A549 (cell line): ENCODE results near the gene ZNF302. TPM values are rescaled to one million over a fixed set of nuclear protein-coding genes. Genes with fewer than 3 reads are reported as not detected.

Experiments used
- ATAC-seq, 2 experiments: fragments of 200-7000 bp in 1 of 2; fragments of >200 bp in 1 of 2; cut with Nextera tagmentation in 1 of 2; cut with Tn5 transposase in 1 of 2; 3 replicates each; pipeline versions ENCODE4 v1.8.0 to v1.9.1; 2018 to 2020; ENCODE audit warnings: mild to moderate bottlenecking in 1 of 2, moderate library complexity in 1 of 2
- CTCF ChIA-PET: fragments of 300-600 bp; sonication (Branson Sonifier 250); formaldehyde crosslinking; extraction: SDS; loops from one replicate; lab custom pipeline; 2021; ENCODE audit warnings: antibody characterized with exemption, inconsistent platforms; lab: Yijun Ruan, JAX
- POLR2A ChIA-PET: fragments of 350-600 bp; formaldehyde crosslinking; extraction: SDS; loops from one replicate; lab custom pipeline; 2021; ENCODE audit warnings: antibody characterized with exemption, inconsistent platforms; lab: Yijun Ruan, JAX
- DNase-seq, 2 experiments: peaks; one replicate each; pipeline versions ENCODE4 v3.0.0 to v3.0.0-alpha.2; 2011 to 2016; ENCODE audit warnings: low read depth in 1 of 2, low spot score in 1 of 2
- FAIRE-seq: peaks from 2 replicates; lab custom pipeline; 2011; peaks lifted over from hg19 to GRCh38; lab: Jason Lieb, UNC
- H3K27ac ChIP-seq, 2 experiments: fragments of >200 bp; sonication (Bioruptor Twin); formaldehyde crosslinking; 3 replicates each; pipeline ENCODE4 v1.5.1; 2016 to 2017
- H3K4me1 ChIP-seq: fragments of >200 bp; sonication (Bioruptor Twin); formaldehyde crosslinking; 3 replicates; pipeline ENCODE4 v1.6.1; 2016
- H3K4me2 ChIP-seq: fragments of >200 bp; sonication (Bioruptor Twin); formaldehyde crosslinking; 3 replicates; pipeline ENCODE4 v1.6.1; 2016
- H3K4me3 ChIP-seq: fragments of >200 bp; sonication (Bioruptor Twin); formaldehyde crosslinking; 3 replicates; pipeline ENCODE4 v1.5.1; 2016
- H3K9me3 ChIP-seq: fragments of >200 bp; sonication (Bioruptor Twin); formaldehyde crosslinking; 3 replicates; pipeline ENCODE4 v1.6.1; 2016
- CBX8 ChIP-seq: fragments of 200-600 bp; sonication (generic); IDR thresholded peaks from 2 replicates; pipeline ENCODE4 v1.6.1; 2016
- CEBPB ChIP-seq, 2 experiments: fragments of >200 bp in 1 of 2; sonication (Bioruptor Twin) in 1 of 2; formaldehyde crosslinking in 1 of 2; IDR thresholded peaks; 2 replicates each; pipeline ENCODE4 v1.6.1; 2012 to 2016
- EHF ChIP-seq: fragments of 250-450 bp; sonication (Bioruptor Pico); IDR thresholded peaks from 2 replicates; pipeline ENCODE4 v1.5.0; 2020; ENCODE audit warnings: mild to moderate bottlenecking
- EHMT2 ChIP-seq: fragments of 200-600 bp; sonication (generic); IDR thresholded peaks from 2 replicates; pipeline ENCODE4 v1.6.1; 2016; ENCODE audit warnings: antibody characterized with exemption, low read depth, mild to moderate bottlenecking, moderate library complexity
- FOSB ChIP-seq: fragments of 250-450 bp; sonication (Bioruptor Pico); IDR thresholded peaks from 2 replicates; pipeline ENCODE4 v1.5.0; 2020; ENCODE audit warnings: mild to moderate bottlenecking, moderate library complexity
- GATA3 ChIP-seq: IDR thresholded peaks from 2 replicates; pipeline ENCODE4 v1.6.1; 2012; ENCODE audit warnings: borderline replicate concordance
- HEYL ChIP-seq: fragments of 250-450 bp; sonication (Bioruptor Pico); IDR thresholded peaks from 2 replicates; pipeline ENCODE4 v1.8.0; 2021; ENCODE audit warnings: mild to moderate bottlenecking, moderate library complexity
- HOXB13 ChIP-seq: fragments of 250-450 bp; sonication (Bioruptor Pico); IDR thresholded peaks from 2 replicates; pipeline ENCODE4 v1.5.0; 2020; ENCODE audit warnings: low read depth, mild to moderate bottlenecking, moderate library complexity
- HOXB5 ChIP-seq: fragments of 250-450 bp; sonication (Bioruptor Pico); IDR thresholded peaks from 2 replicates; pipeline ENCODE4 v1.5.0; 2020; ENCODE audit warnings: mild to moderate bottlenecking, moderate library complexity
- JUN ChIP-seq, 2 experiments: fragments of >200 bp; sonication (Bioruptor Twin); formaldehyde crosslinking; IDR thresholded peaks; 2 replicates in 1 of 2; 3 replicates in 1 of 2; pipeline ENCODE4 v1.6.1; 2016 to 2017
- KDM1A ChIP-seq: fragments of 200-600 bp; sonication (generic); IDR thresholded peaks from 2 replicates; pipeline ENCODE4 v1.6.1; 2016; ENCODE audit warnings: low read depth, mild to moderate bottlenecking
- MAZ ChIP-seq: fragments of 150-350 bp; IDR thresholded peaks from 2 replicates; pipeline ENCODE4 v1.6.1; 2014; ENCODE audit warnings: antibody characterized with exemption, low read depth, low read length, borderline replicate concordance
- MYC ChIP-seq: IDR thresholded peaks from 2 replicates; pipeline ENCODE4 v1.6.1; 2012; ENCODE audit warnings: mild to moderate bottlenecking, inconsistent platforms, low read length, improper control_type of control experiment, borderline replicate concordance
- PHF8 ChIP-seq: fragments of 200-600 bp; sonication (generic); IDR thresholded peaks from 2 replicates; pipeline ENCODE4 v1.6.1; 2016; ENCODE audit warnings: low read depth, mild to moderate bottlenecking, antibody characterized with exemption, moderate library complexity, borderline replicate concordance
- POLR2A ChIP-seq: IDR thresholded peaks from 2 replicates; pipeline ENCODE4 v1.6.1; 2012; ENCODE audit warnings: mild to moderate bottlenecking, low read length
- SMC3 ChIP-seq: fragments of >200 bp; sonication (Bioruptor Twin); formaldehyde crosslinking; IDR thresholded peaks from 3 replicates; pipeline ENCODE4 v1.6.1; 2018; ENCODE audit warnings: inconsistent platforms
- TP53 ChIP-seq: fragments of 250-450 bp; sonication (Bioruptor Pico); IDR thresholded peaks from 2 replicates; pipeline ENCODE4 v1.5.0; 2021; ENCODE audit warnings: mild to moderate bottlenecking, moderate library complexity
- ZNF302 ChIP-seq: fragments of 250-450 bp; sonication (Bioruptor Pico); IDR thresholded peaks from 2 replicates; pipeline ENCODE4 v1.9.0; 2021; ENCODE audit warnings: inconsistent platforms, mild to moderate bottlenecking, moderate library complexity
- ZSCAN20 ChIP-seq: fragments of 250-450 bp; sonication (Bioruptor Pico); IDR thresholded peaks from 2 replicates; pipeline ENCODE4 v1.8.0; 2022; ENCODE audit warnings: mild to moderate bottlenecking, moderate library complexity
- WGBS: methylation state at CpG from one replicate; pipeline ENCODE4 v1.1.6; 2017; ENCODE audit errors: missing lambda C conversion rate; 5-methylcytosine and 5-hydroxymethylcytosine counted together
- polyA plus RNA-seq, 4 experiments: library from polyadenylated mRNA; depleted of rRNA in 3 of 4; stranded (reverse); fragments of >200 nt; fragmentation: RNase III in 1 of 4; extraction: RNeasy Plus Mini Kit Qiagen cat#74134 plus additional on column Dnase treatment in 1 of 4; gene quantifications; 2 replicates in 3 of 4; 3 replicates in 1 of 4; pipeline ENCODE4 v1.2.3, GENCODE V29; 2011 to 2017
- TF ChIP-seq, protein P1 (sequence below): IDR thresholded peaks from 2 replicates; pipeline ENCODE4 v1.6.1; 2012
- TF ChIP-seq, protein P2 (sequence below): fragments of 150-350 bp; IDR thresholded peaks from 2 replicates; pipeline ENCODE4 v1.6.1; 2014; ENCODE audit warnings: low read depth, mild to moderate bottlenecking, low read length
- TF ChIP-seq, protein P3 (sequence below): fragments of >200 bp; sonication (Bioruptor Twin); formaldehyde crosslinking; IDR thresholded peaks from 2 replicates; pipeline ENCODE4 v1.6.1; 2016
- TF ChIP-seq, protein P4 (sequence below): fragments of 250-450 bp; sonication (Bioruptor Pico); IDR thresholded peaks from 2 replicates; pipeline ENCODE4 v1.5.0; 2021; ENCODE audit warnings: mild to moderate bottlenecking, moderate library complexity, borderline replicate concordance
- TF ChIP-seq, protein P5 (sequence below): fragments of 200-600 bp; sonication (generic); IDR thresholded peaks from 2 replicates; pipeline ENCODE4 v1.6.1; 2016; ENCODE audit warnings: antibody characterized with exemption, mild to moderate bottlenecking, moderate library complexity

Gene ZNF302
- polyA plus RNA-seq, 2 of the 4 experiments (the other 2 are of a cell fraction), result 26.2 to 56.3 TPM

DNA sequence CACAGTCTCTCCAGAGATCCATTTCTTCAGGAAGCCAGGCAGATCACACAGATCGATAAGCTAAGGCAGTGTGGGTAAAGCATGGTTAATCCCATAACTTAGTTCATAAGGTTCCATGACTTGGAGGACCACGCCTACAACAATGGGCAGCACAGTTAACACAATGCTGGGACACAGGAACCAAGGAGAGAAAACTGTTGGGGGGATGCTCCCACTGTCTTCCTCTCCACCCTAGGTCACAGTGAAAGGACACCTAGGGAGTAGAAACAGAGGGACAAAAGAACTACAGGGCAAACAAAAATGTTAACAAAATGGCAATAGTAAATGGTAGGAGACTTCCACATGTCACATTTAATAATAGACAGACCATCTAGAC, 35.8 kb downstream of the ZNF302 start:
- no peaks in the 10 kb centered on the region for H3K4me1 ChIP-seq
- WGBS, result 41% methylated on average over 2 of the region's 2 CpGs
- DNase-seq (peak in 1 of 2 experiments; percentile 34), FAIRE-seq (no peak), ATAC-seq (0 out of 6 replicates have a peak, but pooled peaks of 1 of the 2 experiments have one; percentile 23)
- H3K4me3 ChIP-seq, result no peak overlapping the region
- H3K27ac ChIP-seq, result no peak overlapping the region
- TF ChIP-seq PHF8, result no peak
- TF ChIP-seq, protein P1, sequence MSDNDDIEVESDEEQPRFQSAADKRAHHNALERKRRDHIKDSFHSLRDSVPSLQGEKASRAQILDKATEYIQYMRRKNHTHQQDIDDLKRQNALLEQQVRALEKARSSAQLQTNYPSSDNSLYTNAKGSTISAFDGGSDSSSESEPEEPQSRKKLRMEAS, result no peak
- no peak for TF ChIP-seq EHMT2
- no peak for TF ChIP-seq MYC
- no peak for TF ChIP-seq EHF (CRISPR knock-in tag)
- no peak for TF ChIP-seq TP53 (CRISPR knock-in tag)
- TF ChIP-seq, protein P2, sequence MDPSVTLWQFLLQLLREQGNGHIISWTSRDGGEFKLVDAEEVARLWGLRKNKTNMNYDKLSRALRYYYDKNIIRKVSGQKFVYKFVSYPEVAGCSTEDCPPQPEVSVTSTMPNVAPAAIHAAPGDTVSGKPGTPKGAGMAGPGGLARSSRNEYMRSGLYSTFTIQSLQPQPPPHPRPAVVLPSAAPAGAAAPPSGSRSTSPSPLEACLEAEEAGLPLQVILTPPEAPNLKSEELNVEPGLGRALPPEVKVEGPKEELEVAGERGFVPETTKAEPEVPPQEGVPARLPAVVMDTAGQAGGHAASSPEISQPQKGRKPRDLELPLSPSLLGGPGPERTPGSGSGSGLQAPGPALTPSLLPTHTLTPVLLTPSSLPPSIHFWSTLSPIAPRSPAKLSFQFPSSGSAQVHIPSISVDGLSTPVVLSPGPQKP, result no peak
- no peak for TF ChIP-seq FOSB (CRISPR knock-in tag)
- no peak for TF ChIP-seq SMC3
- no peak for TF ChIP-seq HEYL (CRISPR knock-in tag)
- H3K4me2 ChIP-seq, result no peak overlapping the region
- peaks cover 68% of the 10 kb centered on the region for H3K9me3 ChIP-seq
- POLR2A ChIA-PET, result no interaction called here
- CTCF ChIA-PET, result interaction anchor here (0.6 to 5.1 kb wide), 46 partner anchors 9 to 1307 kb away, joined by 3 to 42 read pairs (median 4); partner anchors contain the start of gene ZNF181

DNA sequence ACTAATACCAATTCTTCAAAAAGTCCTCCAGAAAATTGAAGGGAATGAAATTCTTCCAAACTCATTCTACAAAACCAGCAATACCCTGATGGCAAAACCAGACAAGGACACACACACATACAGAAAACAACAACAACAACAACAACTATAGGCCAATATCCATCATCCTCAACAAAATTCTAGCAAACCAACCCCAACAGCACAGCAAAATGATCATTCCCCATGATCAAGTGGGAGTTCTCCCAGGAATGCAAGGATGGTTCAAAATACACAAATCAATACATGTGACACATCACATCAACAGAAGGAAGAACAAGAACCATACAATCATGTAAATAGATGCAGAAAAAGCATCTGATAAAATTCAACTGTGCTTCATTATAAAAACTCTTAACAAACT, 37.9 kb downstream of the ZNF302 start:
- DNase-seq, result no peak
- ATAC-seq, result no peak
- Histone ChIP-seq H3K4me2 (no peak overlapping the region), H3K9me3 (peaks cover 67% of the 10 kb centered on the region), H3K27ac (no peak overlapping the region)
- CTCF ChIA-PET, result interaction anchor here (1.0 kb wide), 1 partner anchor 76 kb away, joined by 5 read pairs; no protein-coding TSS in a partner anchor
- FAIRE-seq, result peak; percentile 96
- no peak for TF ChIP-seq EHF (CRISPR knock-in tag)
- no peak for TF ChIP-seq GATA3
- TF ChIP-seq, protein P3, sequence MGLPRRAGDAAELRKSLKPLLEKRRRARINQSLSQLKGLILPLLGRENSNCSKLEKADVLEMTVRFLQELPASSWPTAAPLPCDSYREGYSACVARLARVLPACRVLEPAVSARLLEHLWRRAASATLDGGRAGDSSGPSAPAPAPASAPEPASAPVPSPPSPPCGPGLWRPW, result no peak
- no peak for TF ChIP-seq ZSCAN20
- TF ChIP-seq CBX8, result no peak
- TF ChIP-seq CEBPB (IDR thresholded peaks at IDR 0.05), result no peak
- TF ChIP-seq HOXB13 (CRISPR knock-in tag), result no peak
- TF ChIP-seq EHMT2, result no peak
- no peak for TF ChIP-seq HOXB5 (CRISPR knock-in tag)
- no peak for TF ChIP-seq POLR2A
- TF ChIP-seq MAZ, result no peak
- TF ChIP-seq KDM1A, result no peak
- no peak for TF ChIP-seq ZNF302 (CRISPR knock-in tag)
- TF ChIP-seq, protein P4, sequence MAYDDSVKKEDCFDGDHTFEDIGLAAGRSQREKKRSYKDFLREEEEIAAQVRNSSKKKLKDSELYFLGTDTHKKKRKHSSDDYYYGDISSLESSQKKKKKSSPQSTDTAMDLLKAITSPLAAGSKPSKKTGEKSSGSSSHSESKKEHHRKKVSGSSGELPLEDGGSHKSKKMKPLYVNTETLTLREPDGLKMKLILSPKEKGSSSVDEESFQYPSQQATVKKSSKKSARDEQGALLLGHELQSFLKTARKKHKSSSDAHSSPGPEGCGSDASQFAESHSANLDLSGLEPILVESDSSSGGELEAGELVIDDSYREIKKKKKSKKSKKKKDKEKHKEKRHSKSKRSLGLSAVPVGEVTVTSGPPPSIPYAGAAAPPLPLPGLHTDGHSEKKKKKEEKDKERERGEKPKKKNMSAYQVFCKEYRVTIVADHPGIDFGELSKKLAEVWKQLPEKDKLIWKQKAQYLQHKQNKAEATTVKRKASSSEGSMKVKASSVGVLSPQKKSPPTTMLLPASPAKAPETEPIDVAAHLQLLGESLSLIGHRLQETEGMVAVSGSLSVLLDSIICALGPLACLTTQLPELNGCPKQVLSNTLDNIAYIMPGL (CRISPR knock-in tag), result no peak
- TF ChIP-seq JUN (IDR thresholded peaks at IDR 0.05), result no peak
- TF ChIP-seq, protein P5, sequence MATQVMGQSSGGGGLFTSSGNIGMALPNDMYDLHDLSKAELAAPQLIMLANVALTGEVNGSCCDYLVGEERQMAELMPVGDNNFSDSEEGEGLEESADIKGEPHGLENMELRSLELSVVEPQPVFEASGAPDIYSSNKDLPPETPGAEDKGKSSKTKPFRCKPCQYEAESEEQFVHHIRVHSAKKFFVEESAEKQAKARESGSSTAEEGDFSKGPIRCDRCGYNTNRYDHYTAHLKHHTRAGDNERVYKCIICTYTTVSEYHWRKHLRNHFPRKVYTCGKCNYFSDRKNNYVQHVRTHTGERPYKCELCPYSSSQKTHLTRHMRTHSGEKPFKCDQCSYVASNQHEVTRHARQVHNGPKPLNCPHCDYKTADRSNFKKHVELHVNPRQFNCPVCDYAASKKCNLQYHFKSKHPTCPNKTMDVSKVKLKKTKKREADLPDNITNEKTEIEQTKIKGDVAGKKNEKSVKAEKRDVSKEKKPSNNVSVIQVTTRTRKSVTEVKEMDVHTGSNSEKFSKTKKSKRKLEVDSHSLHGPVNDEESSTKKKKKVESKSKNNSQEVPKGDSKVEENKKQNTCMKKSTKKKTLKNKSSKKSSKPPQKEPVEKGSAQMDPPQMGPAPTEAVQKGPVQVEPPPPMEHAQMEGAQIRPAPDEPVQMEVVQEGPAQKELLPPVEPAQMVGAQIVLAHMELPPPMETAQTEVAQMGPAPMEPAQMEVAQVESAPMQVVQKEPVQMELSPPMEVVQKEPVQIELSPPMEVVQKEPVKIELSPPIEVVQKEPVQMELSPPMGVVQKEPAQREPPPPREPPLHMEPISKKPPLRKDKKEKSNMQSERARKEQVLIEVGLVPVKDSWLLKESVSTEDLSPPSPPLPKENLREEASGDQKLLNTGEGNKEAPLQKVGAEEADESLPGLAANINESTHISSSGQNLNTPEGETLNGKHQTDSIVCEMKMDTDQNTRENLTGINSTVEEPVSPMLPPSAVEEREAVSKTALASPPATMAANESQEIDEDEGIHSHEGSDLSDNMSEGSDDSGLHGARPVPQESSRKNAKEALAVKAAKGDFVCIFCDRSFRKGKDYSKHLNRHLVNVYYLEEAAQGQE, result no peak
- TF ChIP-seq, all 56 proteins: peak for 0
- POLR2A ChIA-PET, result no interaction called here
- no peak overlapping the region for H3K4me3 ChIP-seq
- no peaks in the 10 kb centered on the region for H3K4me1 ChIP-seq
